Activated CD8-positive, alpha-beta memory T cell treated with anti-CD3 and anti-CD28 coated beads, Interleukin-2, amount 50 U/mL, for 48 hours (primary cell): Measurements from ENCODE around the gene CCDC60.

Experiments
- DNase-seq: peaks from one replicate; pipeline ENCODE4 v3.0.0-alpha.2; 2020

CCDC60 gene

DNA sequence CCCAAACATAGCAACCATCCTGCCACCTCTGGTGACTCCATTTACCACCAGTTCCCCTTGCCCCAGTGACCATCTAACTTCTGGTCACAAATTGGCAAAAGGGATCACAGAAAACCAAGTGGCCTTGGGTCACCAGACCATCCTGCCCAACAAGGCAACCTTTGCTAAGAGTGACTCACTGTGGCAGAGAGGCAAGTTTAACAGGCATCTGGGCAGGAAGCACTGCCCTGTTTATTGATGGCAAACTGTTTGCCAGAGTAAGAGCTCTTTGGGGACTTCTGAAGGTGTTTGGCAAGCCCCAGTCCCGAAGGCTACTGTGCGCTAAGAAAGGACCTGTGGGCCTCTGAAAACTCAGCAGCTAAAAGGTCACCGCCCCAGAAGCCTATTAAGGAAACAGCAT is 230.9 kb downstream of the CCDC60 start:
- DNase-seq = no peak

- DNase-seq = no peak
These were observed 236.2 kb downstream of the CCDC60 start for GRCh38 chr12:119570771-119571170.

DNA sequence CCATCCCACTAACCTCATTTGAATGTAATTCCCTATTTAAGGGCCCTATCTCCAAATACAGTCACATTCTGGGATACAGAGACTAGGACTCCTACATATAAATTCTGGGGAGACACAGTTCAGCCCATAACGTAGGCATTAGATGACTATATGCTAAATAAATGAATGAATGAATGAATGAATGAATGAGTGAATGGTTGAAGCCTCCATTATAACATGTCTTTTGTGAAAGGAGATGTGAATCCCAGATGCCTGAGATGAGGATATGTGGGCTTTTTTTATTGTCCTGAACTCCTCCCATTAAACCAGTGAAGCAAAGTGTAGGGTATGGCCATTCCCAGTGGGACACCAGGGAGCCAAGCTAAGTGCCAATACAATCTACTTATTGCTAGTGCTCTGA is 238.6 kb downstream of the CCDC60 start:
- no peak for DNase-seq

DNA sequence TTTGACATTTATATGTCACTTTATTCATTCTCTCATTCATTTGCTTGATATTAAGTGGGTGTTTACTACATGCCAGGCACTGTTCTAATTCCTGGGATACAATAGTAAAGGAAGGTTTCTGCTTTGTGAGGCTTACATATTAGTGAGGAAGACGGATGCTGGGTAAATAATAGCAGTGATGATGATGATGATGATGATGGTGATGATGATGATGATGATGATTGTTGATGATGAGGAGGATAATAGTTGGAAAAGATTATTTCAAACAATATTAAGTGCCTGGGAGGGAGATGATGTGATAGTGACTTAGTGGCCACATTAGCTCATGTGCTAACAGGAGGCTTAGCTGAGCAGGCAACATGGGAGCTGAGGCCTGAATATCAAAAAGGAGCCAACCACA is 239.7 kb downstream of the CCDC60 start:
- DNase-seq = no peak

GRCh38 chr12:119576118-119576810 is 241.7 kb downstream of the CCDC60 start:
- DNase-seq = no peak

DNA sequence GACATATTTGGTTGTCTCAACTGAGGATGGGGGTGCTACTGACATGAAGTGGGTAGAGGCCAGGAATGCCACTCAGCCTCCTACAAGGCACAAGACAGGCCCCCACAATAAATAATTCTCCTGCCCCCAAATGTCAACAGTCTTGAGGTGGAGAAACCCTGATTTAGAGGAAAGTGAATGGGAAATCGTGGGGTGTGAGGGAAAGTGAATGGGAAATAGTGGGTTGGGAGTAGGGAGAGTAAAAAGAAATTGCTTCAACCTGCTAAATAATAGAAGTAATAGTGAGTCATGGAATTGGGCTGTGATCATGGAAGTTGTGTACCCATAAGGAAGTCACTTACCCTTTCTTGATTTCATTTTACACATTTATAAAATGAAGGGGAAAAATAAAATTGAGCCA is 242.4 kb downstream of the CCDC60 start:
- no peak for DNase-seq

- peak; percentile 53 for DNase-seq
These were observed 243.6 kb downstream of the CCDC60 start for GRCh38 chr12:119578112-119578511.

DNA sequence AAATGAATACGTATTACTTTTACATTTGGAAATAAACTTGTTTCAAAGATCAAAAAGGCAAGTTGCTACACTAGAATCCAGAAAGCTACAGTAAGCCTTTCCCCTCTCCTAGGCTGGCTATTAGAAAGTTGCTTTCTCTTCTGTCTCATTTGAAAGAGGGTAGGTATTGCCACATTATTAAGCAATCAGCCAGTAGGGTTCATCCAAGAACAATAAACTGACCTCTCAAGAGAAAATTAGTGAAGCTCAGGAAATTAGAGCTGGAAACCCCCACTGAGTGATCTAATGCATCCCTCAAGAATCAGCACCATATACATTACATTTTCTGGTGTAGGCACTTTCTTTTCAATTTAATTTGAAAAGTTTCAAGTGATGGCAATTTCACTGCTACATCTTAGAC is 254.6 kb downstream of the CCDC60 start:
- DNase-seq = no peak

DNA sequence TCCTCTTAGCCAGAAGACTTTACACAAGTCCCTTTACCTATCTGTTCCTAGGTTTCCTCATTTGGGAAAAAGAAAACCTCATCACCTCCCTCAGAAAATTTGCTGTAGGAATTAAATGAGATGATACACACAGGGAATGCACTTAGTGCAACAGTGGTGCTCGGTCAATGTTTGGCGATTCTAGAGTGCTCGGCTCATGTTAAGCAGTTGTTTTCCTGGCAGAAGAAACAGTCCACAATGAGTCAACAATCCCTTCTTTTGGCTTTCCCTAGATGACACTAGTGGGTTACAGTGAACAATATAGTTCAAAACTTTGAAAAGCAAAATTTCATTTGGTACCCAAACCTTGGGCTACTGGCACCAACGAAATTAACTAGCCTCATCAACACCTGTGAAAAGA is 255.1 kb downstream of the CCDC60 start:
- no peak for DNase-seq
